Measurements from ENCODE around the gene CD52. TPM values are rescaled to one million over a fixed set of nuclear protein-coding genes. Genes with fewer than 3 reads are reported as not detected.

The CD52 gene
- total and polyA plus RNA-seq, 2 of the 13 experiments (the other 11 are each of a cell fraction or from before 2014, with no cell fraction given) = 0.32 TPM; not detected in 1

DNA sequence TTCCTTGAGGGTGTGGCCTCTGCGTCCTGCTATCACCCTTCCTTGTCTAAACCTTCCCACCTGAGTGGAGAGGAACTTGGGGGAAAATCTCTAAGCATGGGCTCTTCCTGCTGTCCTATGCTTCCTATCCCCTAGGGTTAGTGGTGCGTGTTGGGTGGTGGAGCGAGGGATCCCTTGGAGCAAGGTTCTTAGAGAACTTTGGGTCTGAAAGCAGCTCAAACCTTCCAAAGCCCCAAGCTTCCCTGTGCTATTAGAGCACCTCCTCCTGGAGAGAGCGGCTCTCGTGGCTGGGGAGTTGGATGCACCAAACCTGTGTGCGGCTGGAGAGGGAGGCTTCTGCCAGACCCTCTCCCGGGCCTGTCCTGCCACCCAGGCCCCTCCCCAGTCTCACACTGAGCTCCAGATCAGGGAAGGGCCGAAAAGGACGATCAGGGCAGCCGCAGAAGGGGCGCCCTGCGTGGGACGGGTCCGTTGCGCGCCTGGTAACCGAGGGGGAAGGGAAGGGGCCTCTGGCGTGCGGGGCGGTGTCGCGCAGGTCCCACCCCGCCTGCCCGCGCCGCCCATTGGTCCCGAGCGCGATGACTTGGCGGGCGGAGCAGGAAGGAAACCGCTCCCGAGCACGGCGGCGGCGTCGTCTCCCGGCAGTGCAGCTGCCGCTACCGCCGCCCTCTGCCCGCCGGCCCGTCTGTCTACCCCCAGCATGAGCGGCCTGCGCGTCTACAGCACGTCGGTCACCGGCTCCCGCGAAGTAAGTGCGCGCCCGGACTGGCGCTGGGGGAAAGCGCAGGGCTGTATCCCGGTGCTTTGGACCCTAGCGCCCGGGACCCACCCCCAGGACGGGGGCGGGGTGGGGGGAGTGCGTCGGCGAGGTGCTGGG lies 38.1 kb upstream of the CD52 start, which contains the start of gene SH3BGRL3 (continued):
- TF ChIP-seq ZNF782 (CRISPR knock-in tag; IDR thresholded peaks at IDR 0.05; ENCODE audit: borderline replicate concordance) (0 out of 2 replicates have a peak, but pooled peaks have one; percentile 46), KLF6 (CRISPR knock-in tag; IDR thresholded peaks at IDR 0.05) (no peak), NFE2L2 (IDR thresholded peaks at IDR 0.05; ENCODE audit: low read length) (no peak), ZNF101 (CRISPR knock-in tag; IDR thresholded peaks at IDR 0.05; ENCODE audit: borderline replicate concordance, low read depth) (no peak), ZNF383 (CRISPR knock-in tag; IDR thresholded peaks at IDR 0.05; ENCODE audit: borderline replicate concordance) (no peak), BORCS8-MEF2B (CRISPR knock-in tag; IDR thresholded peaks at IDR 0.05) (peak; percentile 90), NR2F1 (CRISPR knock-in tag; IDR thresholded peaks at IDR 0.05) (no peak), FOXA3 (CRISPR knock-in tag; IDR thresholded peaks at IDR 0.05) (no peak; the same call in 1 of the 2 replicates), JUN (CRISPR knock-in tag; IDR thresholded peaks at IDR 0.05) (no peak), SRSF1 (optimal IDR thresholded peaks at IDR 0.05; ENCODE audit: low read depth, low read length) (peak; percentile 35), MTA1 (CRISPR knock-in tag; IDR thresholded peaks at IDR 0.05; ENCODE audit: borderline replicate concordance) (no peak), PLRG1 (conservative IDR thresholded peaks at IDR 0.05) (no peak), FOXJ3 (CRISPR knock-in tag; IDR thresholded peaks at IDR 0.05; ENCODE audit: borderline replicate concordance) (no peak), TEAD2 (CRISPR knock-in tag; IDR thresholded peaks at IDR 0.05) (no peak), SRSF4 (IDR thresholded peaks at IDR 0.05; ENCODE audit: low read depth, low read length, poor library complexity, severe bottlenecking) (no peak), ZBTB42 (CRISPR knock-in tag; IDR thresholded peaks at IDR 0.05) (no peak), CC2D1A (CRISPR knock-in tag; IDR thresholded peaks at IDR 0.05) (no peak)
- TF ChIP-seq, protein P1, sequence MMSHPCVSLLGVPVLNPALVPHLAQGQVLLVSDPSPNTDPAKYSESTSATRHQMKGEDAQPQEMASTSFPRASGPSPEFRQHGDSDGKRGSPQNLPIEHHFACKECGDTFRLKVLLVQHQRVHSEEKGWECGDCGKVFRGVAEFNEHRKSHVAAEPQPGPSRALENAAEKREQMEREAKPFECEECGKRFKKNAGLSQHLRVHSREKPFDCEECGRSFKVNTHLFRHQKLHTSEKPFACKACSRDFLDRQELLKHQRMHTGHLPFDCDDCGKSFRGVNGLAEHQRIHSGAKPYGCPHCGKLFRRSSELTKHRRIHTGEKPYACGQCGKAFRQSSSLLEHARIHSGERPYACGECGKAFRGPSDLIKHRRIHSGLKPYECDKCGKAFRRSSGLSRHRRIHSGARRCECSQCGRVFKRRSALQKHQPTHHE (CRISPR knock-in tag; IDR thresholded peaks at IDR 0.05; ENCODE audit: borderline replicate concordance) = no peak
- TF ChIP-seq, protein P2, sequence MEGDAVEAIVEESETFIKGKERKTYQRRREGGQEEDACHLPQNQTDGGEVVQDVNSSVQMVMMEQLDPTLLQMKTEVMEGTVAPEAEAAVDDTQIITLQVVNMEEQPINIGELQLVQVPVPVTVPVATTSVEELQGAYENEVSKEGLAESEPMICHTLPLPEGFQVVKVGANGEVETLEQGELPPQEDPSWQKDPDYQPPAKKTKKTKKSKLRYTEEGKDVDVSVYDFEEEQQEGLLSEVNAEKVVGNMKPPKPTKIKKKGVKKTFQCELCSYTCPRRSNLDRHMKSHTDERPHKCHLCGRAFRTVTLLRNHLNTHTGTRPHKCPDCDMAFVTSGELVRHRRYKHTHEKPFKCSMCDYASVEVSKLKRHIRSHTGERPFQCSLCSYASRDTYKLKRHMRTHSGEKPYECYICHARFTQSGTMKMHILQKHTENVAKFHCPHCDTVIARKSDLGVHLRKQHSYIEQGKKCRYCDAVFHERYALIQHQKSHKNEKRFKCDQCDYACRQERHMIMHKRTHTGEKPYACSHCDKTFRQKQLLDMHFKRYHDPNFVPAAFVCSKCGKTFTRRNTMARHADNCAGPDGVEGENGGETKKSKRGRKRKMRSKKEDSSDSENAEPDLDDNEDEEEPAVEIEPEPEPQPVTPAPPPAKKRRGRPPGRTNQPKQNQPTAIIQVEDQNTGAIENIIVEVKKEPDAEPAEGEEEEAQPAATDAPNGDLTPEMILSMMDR (CRISPR knock-in tag; IDR thresholded peaks at IDR 0.05) = peak; percentile 66
- TF ChIP-seq, protein P3, sequence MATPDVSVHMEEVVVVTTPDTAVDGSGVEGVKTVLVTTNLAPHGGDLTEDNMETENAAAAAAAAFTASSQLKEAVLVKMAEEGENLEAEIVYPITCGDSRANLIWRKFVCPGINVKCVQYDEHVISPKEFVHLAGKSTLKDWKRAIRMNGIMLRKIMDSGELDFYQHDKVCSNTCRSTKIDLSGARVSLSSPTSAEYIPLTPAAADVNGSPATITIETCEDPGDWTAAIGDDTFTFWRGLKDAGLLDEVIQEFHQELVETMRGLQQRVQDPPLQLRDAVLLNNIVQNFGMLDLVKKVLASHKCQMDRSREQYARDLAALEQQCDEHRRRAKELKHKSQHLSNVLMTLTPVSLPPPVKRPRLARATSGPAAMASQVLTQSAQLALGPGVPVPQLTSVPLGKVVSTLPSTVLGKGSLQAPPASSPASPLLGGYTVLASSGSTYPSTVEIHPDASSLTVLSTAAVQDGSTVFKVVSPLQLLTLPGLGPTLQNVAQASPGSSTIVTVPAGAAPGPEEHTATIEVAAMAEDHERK (CRISPR knock-in tag; IDR thresholded peaks at IDR 0.05; ENCODE audit: low read depth) = no peak; the same call in 1 of the 2 replicates

Measured in HepG2 (cell line).